ENCODE results near the gene UGT1A3. TPM values are rescaled to one million over a fixed set of nuclear protein-coding genes. Genes with fewer than 3 reads are reported as not detected.
"Not testable (repeated sequence)": the region's sequence is repeated elsewhere in the genome, so short reads cannot be mapped to it uniquely, and the experiment has no call there.

Gene UGT1A3
- total RNA-seq, 4 donors from 2014 or later, result 0.67 to 1.0 TPM; not detected in 2

DNA sequence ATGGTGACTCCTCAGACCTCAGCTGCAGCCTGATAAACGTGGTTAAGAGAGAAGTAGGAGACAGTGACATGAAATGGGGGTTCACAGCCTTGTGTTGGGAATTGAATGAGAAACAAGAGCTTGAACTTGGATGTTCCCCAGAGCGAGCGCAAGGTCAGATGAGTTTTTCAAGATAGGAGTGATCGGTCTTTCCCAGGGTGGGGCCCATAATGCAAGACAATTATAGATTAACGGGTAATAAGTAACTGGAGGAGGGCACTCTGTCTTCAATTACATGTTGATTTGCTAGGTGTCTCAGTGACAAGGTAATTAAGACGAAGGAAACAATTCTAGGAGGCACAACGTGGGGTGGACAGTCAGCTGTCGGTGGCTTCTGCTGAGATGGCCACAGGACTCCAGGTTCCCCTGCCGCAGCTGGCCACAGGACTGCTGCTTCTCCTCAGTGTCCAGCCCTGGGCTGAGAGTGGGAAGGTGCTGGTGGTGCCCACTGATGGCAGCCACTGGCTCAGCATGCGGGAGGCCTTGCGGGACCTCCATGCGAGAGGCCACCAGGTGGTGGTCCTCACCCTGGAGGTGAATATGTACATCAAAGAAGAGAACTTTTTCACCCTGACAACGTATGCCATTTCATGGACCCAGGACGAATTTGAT lies 16.1 kb upstream of the UGT1A3 start, which contains the start of gene UGT1A5:
Gene UGT1A5 (plus strand): TSS at position 297 of the 651 bp plus-strand sequence. CDS start 85 bp downstream, at position 382.
- 84 to 88% methylated on average over 12 to 13 of the region's 14 CpGs for WGBS, 2 donors
- Histone ChIP-seq H3K4me3 (replicated peaks in 1 of 3) (no peak within 1 kb of the TSS), H3K4me1 (no peaks in the 10 kb centered on the region), H3K9me3 (no peaks in the 10 kb centered on the region), H3K36me3 (no peaks in the 10 kb centered on the region), H3K27me3 (no peaks in the 10 kb centered on the region), H3K27ac (no peak within 1 kb of the TSS)
- intact Hi-C loops (cut with DNase I), result no loop called here
- DNase-seq, result no peak
- TF ChIP-seq POLR2A (IDR thresholded peaks at IDR 0.05) (no peak), CTCF (IDR thresholded peaks at IDR 0.05) (no peak)

- no peak overlapping the region for H3K4me3 ChIP-seq (replicated peaks in 1 of 3)
- no peaks in the 10 kb centered on the region for H3K9me3 ChIP-seq
- H3K36me3 ChIP-seq, result no peaks in the 10 kb centered on the region
- TF ChIP-seq POLR2A (IDR thresholded peaks at IDR 0.05) (no peak), CTCF (IDR thresholded peaks at IDR 0.05) (no peak)
- no peak for DNase-seq
- intact Hi-C loops (cut with DNase I), result no loop called here
- no peaks in the 10 kb centered on the region for H3K4me1 ChIP-seq
- no peak overlapping the region for H3K27ac ChIP-seq
- no peaks in the 10 kb centered on the region for H3K27me3 ChIP-seq
- 67 to 76% methylated on average over 7 of the region's 7 CpGs for WGBS, 2 donors
Measured at GRCh38 chr2:233713262-233713615, 15.6 kb upstream of the UGT1A3 start.

DNA sequence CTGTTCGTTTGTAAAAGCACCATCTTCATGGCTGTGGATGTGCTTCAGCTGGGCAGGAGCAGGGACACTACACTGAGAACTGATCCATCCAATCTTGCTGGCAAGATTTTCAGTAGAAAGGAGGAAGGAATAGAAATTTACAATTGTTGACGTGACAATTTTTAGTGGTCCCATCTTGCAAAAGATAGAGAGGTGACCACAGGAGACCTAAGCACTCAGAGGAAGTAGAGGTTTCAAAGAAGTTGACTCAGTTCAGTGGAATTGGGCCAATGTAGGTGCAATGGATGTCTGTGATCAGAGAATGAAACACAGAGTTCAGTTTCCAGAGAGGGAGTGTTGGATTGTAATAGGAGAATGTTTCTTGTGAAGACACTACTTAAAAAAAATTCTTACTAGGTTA lies 14.7 kb upstream of the UGT1A3 start:
- no peak for DNase-seq
- Histone ChIP-seq H3K9me3 (no peaks in the 10 kb centered on the region), H3K36me3 (no peaks in the 10 kb centered on the region), H3K4me3 (replicated peaks in 1 of 3) (no peak overlapping the region), H3K27me3 (no peaks in the 10 kb centered on the region), H3K4me1 (no peaks in the 10 kb centered on the region), H3K27ac (no peak overlapping the region)
- WGBS, 2 donors, result 82 to 88% methylated on average over 2 of the region's 2 CpGs
- intact Hi-C loops (cut with DNase I), result no loop called here
- TF ChIP-seq CTCF (IDR thresholded peaks at IDR 0.05) (no peak), POLR2A (IDR thresholded peaks at IDR 0.05) (no peak)

GRCh38 chr2:233718552-233718951 lies 10.3 kb upstream of the UGT1A3 start, which contains the start of gene UGT1A4:
Gene UGT1A4, plus strand, starts transcription at chr2:233718736. Its CDS starts 85 bp downstream, at chr2:233718821.
- 81 to 91% methylated on average over 6 to 7 of the region's 7 CpGs for WGBS, 2 donors
- Histone ChIP-seq H3K36me3 (no peaks in the 10 kb centered on the region), H3K27ac (no peak within 1 kb of the TSS), H3K4me1 (no peaks in the 10 kb centered on the region), H3K27me3 (no peaks in the 10 kb centered on the region), H3K4me3 (replicated peaks in 1 of 3) (no peak within 1 kb of the TSS), H3K9me3 (no peaks in the 10 kb centered on the region)
- intact Hi-C loops (cut with DNase I), result no loop called here
- TF ChIP-seq POLR2A (IDR thresholded peaks at IDR 0.05), result no peak
- no peak for TF ChIP-seq CTCF (IDR thresholded peaks at IDR 0.05)
- DNase-seq, result no peak

DNA sequence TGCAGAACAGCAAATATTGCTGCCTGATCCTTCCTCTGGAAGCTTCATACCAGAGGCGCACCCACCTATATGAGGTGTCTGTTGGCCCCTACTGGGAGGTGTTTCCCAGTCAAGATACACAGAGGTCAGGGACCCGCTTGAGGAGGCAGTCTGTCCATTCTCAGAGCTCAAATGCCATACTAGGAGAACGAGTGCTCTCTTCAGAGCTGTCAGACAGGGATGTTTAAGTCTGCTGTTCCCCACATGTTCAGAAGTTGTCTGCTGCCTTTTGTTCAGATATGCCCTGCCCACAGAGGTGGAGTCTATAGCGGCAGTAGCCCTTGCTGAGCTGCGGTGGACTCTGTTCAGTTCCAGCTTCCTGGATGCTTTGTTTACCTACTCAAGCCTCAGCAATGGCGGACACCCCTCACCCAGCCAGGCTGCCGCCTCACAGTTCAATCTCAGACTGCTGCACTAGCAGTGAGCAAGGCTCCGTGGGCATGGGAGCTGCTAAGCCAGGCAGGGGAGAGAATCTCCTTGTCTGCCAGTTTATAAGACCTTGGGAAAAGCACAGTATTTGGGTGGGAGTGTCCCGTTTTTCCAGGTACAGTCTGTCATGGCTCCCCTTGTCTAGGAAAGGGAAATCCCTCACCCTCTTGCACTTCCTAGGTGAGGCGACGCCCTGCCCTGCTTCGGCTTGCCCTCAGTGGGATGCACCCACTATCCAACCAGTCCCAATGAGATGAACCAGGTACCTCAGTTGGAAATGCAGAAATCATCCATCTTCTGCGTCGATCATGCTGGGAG lies 8.2 kb downstream of the UGT1A3 start:
- intact Hi-C loops (cut with DNase I); H3K4me3 ChIP-seq (replicated peaks in 1 of 3); H3K4me1 ChIP-seq; DNase-seq; H3K27me3 ChIP-seq; H3K36me3 ChIP-seq; H3K27ac ChIP-seq; H3K9me3 ChIP-seq: not testable (repeated sequence)
- WGBS, 2 donors, result 85 to 91% methylated on average over 10 to 13 of the region's 14 CpGs

Data from thyroid gland (tissue), 4 donors.